ENCODE results near the gene FGF18.

FGF18 gene

GRCh38 chr5:171425596-171426244, 6.3 kb downstream of the FGF18 start:
- TF ChIP-seq CTCF (IDR thresholded peaks at IDR 0.05), result no peak

GRCh38 chr5:171426266-171426665, 6.8 kb downstream of the FGF18 start:
- no peak for TF ChIP-seq CTCF (IDR thresholded peaks at IDR 0.05)

GRCh38 chr5:171426680-171427079, 7.2 kb downstream of the FGF18 start:
- no peak for TF ChIP-seq CTCF (IDR thresholded peaks at IDR 0.05)

- no peak for TF ChIP-seq CTCF (IDR thresholded peaks at IDR 0.05)
Observed at GRCh38 chr5:171427318-171428167, 8.1 kb downstream of the FGF18 start.

- no peak for TF ChIP-seq CTCF (IDR thresholded peaks at IDR 0.05)
Observed at GRCh38 chr5:171428168-171428696, 8.8 kb downstream of the FGF18 start.

GRCh38 chr5:171428809-171429542, 9.5 kb downstream of the FGF18 start:
- no peak for TF ChIP-seq CTCF (IDR thresholded peaks at IDR 0.05)

- no peak for TF ChIP-seq CTCF (IDR thresholded peaks at IDR 0.05)
Observed at GRCh38 chr5:171429543-171429910, 10.1 kb downstream of the FGF18 start.

Data from LNCAP (cell line).